Ovary (tissue), 3 donors: ENCODE measurements around the gene GLIS2.

ENCODE experiments used
- EP300 ChIP-seq: sonication (generic); formaldehyde crosslinking; IDR thresholded peaks from one replicate; pipeline ENCODE4 v1.6.1; 2017; ENCODE audit warnings: antibody characterized with exemption
- POLR2A ChIP-seq: fragments of 450-650 bp; IDR thresholded peaks from one replicate; pipeline ENCODE4 v1.6.1; 2017; ENCODE audit warnings: antibody characterized with exemption, mild to moderate bottlenecking, moderate library complexity
- TF ChIP-seq, protein P1 (sequence below), 3 donors: fragments of 450-650 bp in 2 of 3; fragments of 200-600 bp in 1 of 3; IDR thresholded peaks; one replicate each; pipeline versions ENCODE4 v1.5.1 to v1.8.0; 2016 to 2022; ENCODE audit warnings: antibody characterized with exemption in 3 of 3, mild to moderate bottlenecking in 1 of 3
- donor health status: DM: no; HTN: no; CAD: no.

DNA sequence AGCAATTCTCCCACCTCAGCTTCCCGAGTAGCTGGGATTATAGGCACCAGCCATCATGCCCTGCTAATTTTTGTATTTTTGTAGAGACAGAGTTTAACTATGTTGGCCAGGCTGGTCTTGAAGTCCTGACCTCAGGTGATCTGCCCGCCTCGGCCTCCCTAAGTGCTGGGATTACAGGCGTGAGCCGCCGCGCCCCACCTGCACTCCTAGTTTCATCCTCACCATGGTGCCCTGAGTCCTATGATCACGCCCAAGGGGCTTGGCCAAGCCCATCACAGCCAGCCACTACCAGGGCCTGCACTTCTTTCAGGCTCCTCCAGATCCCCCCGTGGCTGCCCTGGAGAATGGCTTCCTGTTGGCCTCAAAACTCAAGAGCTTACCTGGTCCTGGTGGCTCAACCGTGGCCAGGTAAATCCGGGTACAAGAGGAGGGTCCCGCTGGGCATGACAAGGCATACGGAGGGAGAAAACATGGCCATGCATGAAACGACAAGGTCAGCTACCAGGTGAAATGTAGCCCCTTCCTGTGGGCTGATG, 22.6 kb upstream of the GLIS2 start:
- TF ChIP-seq, protein P1, sequence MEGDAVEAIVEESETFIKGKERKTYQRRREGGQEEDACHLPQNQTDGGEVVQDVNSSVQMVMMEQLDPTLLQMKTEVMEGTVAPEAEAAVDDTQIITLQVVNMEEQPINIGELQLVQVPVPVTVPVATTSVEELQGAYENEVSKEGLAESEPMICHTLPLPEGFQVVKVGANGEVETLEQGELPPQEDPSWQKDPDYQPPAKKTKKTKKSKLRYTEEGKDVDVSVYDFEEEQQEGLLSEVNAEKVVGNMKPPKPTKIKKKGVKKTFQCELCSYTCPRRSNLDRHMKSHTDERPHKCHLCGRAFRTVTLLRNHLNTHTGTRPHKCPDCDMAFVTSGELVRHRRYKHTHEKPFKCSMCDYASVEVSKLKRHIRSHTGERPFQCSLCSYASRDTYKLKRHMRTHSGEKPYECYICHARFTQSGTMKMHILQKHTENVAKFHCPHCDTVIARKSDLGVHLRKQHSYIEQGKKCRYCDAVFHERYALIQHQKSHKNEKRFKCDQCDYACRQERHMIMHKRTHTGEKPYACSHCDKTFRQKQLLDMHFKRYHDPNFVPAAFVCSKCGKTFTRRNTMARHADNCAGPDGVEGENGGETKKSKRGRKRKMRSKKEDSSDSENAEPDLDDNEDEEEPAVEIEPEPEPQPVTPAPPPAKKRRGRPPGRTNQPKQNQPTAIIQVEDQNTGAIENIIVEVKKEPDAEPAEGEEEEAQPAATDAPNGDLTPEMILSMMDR (IDR thresholded peaks at IDR 0.05) = no peak
- TF ChIP-seq POLR2A (no peak), EP300 (no peak)
